ENCODE measurements around the gene MRPL43. TPM values are rescaled to one million over a fixed set of nuclear protein-coding genes. Genes with fewer than 3 reads are reported as not detected.
A peak's percentile ranks its signal among the peaks of the same experiment; 100 is the strongest.

MRPL43 gene
- total and polyA plus RNA-seq, 2 experiments from 2014 or later, result 83.5 to 145 TPM

GRCh38 chr10:100998183-100998990 lies 11.1 kb upstream of the MRPL43 start:
- H3K9ac ChIP-seq, result peak overlapping the region; percentile 100
- H3F3A ChIP-seq (ENCODE audit: insufficient read depth), result peaks cover 29% of the 10 kb centered on the region
- peaks cover 22% of the 10 kb centered on the region for H3K4me1 ChIP-seq (ENCODE audit: insufficient read depth)
- H3K27me3 ChIP-seq (replicated peaks; ENCODE audit: insufficient read depth), result no peaks in the 10 kb centered on the region
- peak; percentile 83 for DNase-seq
- H3K4me2 ChIP-seq (ENCODE audit: unreplicated experiment), result peak overlapping the region; percentile 86
- no peaks in the 10 kb centered on the region for H4K20me1 ChIP-seq (ENCODE audit: insufficient read depth)
- H3K36me3 ChIP-seq (ENCODE audit: low read depth), result peaks cover 3% of the 10 kb centered on the region
- in situ Hi-C loops (cut with MboI), result no loop called here
- no peaks in the 10 kb centered on the region for H3K9me2 ChIP-seq (ENCODE audit: insufficient read depth)
- H3K27ac ChIP-seq, result peak overlapping the region; percentile 91
- TF ChIP-seq EZH2phosphoT487 (IDR thresholded peaks at IDR 0.05; ENCODE audit: insufficient read depth, low read depth), result no peak
- no peak for TF ChIP-seq EZH2 (IDR thresholded peaks at IDR 0.05; ENCODE audit: insufficient read depth, poor library complexity, severe bottlenecking)
- H3K4me3 ChIP-seq, result peak overlapping the region; percentile 98
- peaks cover 37% of the 10 kb centered on the region for H3K79me2 ChIP-seq (ENCODE audit: insufficient read depth)
- 3 to 6% methylated on average over 25 of the region's 25 CpGs for WGBS, 2 experiments (ENCODE audit: low coverage in 1 of 2, low lambda C conversion rate in 2 of 2, missing lambda C conversion rate in 2 of 2)
- no peaks in the 10 kb centered on the region for H3K9me3 ChIP-seq (ENCODE audit: low read depth)
- peak overlapping the region; percentile 81 for H2AFZ ChIP-seq

GRCh38 chr10:100997360-100998182 lies 10.3 kb upstream of the MRPL43 start:
- in situ Hi-C loops (cut with MboI), result no loop called here
- peaks cover 22% of the 10 kb centered on the region for H3K4me1 ChIP-seq (ENCODE audit: insufficient read depth)
- H2AFZ ChIP-seq, result peak overlapping the region; percentile 81
- no peaks in the 10 kb centered on the region for H3K9me2 ChIP-seq (ENCODE audit: insufficient read depth)
- peak overlapping the region; percentile 91 for H3K27ac ChIP-seq
- H3K4me3 ChIP-seq, result peak overlapping the region; percentile 98
- no peaks in the 10 kb centered on the region for H3K27me3 ChIP-seq (replicated peaks; ENCODE audit: insufficient read depth)
- H3K79me2 ChIP-seq (ENCODE audit: insufficient read depth), result peaks cover 28% of the 10 kb centered on the region
- no peaks in the 10 kb centered on the region for H3K36me3 ChIP-seq (ENCODE audit: low read depth)
- peak overlapping the region; percentile 100 for H3K9ac ChIP-seq
- peaks cover 29% of the 10 kb centered on the region for H3F3A ChIP-seq (ENCODE audit: insufficient read depth)
- peak; percentile 88 for DNase-seq
- TF ChIP-seq EZH2 (IDR thresholded peaks at IDR 0.05; ENCODE audit: insufficient read depth, poor library complexity, severe bottlenecking) (no peak), EZH2phosphoT487 (IDR thresholded peaks at IDR 0.05; ENCODE audit: insufficient read depth, low read depth) (no peak)
- no peaks in the 10 kb centered on the region for H4K20me1 ChIP-seq (ENCODE audit: insufficient read depth)
- H3K9me3 ChIP-seq (ENCODE audit: low read depth), result no peaks in the 10 kb centered on the region
- peak overlapping the region; percentile 86 for H3K4me2 ChIP-seq (ENCODE audit: unreplicated experiment)
- WGBS, 2 experiments (ENCODE audit: low coverage in 1 of 2, low lambda C conversion rate in 2 of 2, missing lambda C conversion rate in 2 of 2), result 1% methylated on average over 48 to 56 of the region's 66 CpGs

DNA sequence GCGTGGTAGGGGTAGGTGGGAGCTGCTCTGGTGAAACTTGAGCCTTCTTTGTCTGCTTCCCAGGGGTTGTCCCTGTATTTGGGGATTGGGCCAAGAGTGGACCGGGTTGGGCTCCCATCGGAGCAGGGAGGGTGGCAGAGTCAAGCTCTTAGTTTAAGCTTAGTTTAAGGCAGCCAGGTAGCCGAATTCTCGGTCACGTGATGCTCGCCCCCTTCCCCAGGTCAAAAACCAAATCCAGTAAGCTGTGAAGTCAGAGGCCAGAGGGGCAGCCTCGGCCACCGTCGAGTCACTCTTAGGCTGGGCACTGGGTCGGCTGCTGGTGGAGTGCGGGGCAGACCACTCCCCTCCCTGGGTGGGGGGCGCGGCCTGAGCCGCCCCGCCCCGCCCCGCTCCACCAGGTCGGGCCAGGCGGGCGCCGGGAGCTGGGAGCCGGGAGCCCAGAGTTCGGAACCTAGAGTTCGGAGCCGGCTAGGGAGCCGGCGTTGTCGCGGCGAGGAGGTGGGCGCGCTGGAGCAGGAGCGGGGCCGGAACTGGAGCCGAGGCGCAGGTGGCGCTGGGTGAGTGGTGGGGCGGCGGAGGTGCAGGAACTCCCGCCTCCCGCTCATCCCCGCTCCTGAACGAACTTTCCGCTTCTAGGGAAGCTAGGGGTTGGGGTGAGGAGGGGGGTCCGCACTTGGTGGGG lies 9.5 kb upstream of the MRPL43 start:
- peak; percentile 53 for DNase-seq
- Histone ChIP-seq H3K27ac (peak overlapping the region; percentile 91), H3K4me1 (ENCODE audit: insufficient read depth) (peaks cover 18% of the 10 kb centered on the region)

DNA sequence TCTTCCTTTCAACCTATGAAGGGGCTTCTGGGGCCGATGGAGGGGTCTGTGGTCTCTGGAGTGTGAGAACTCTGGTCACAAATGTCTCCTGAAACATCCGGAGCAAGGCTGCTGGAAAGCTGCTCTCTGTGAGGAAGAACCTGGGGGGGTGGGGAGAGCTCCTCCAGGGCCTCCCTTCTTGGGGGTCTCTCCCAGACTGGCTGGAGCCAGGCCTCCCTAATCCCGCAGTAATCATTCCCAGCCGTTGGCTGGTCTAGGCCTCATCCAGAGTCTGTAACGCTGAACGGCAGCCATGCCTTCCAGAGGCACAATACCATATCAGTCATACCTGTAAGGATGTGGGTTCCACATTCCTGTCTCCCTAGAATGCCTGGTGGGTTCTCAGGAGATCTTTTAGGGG lies 7.9 kb upstream of the MRPL43 start:
- H3K27me3 ChIP-seq (replicated peaks; ENCODE audit: insufficient read depth), result no peaks in the 10 kb centered on the region
- H3K79me2 ChIP-seq (ENCODE audit: insufficient read depth), result peaks cover 14% of the 10 kb centered on the region
- H3K27ac ChIP-seq, result no peak overlapping the region
- peaks cover 13% of the 10 kb centered on the region; the same call in 1 of the 2 replicates for H3K36me3 ChIP-seq (ENCODE audit: low read depth)
- H3K4me2 ChIP-seq (ENCODE audit: unreplicated experiment), result no peak overlapping the region
- H3K4me1 ChIP-seq (ENCODE audit: insufficient read depth), result peaks cover 10% of the 10 kb centered on the region
- peaks cover 18% of the 10 kb centered on the region; the same call in 1 of the 2 replicates for H3F3A ChIP-seq (ENCODE audit: insufficient read depth)
- TF ChIP-seq EZH2 (IDR thresholded peaks at IDR 0.05; ENCODE audit: insufficient read depth, poor library complexity, severe bottlenecking) (no peak), EZH2phosphoT487 (IDR thresholded peaks at IDR 0.05; ENCODE audit: insufficient read depth, low read depth) (no peak)
- 64 to 69% methylated on average over 6 of the region's 6 CpGs for WGBS, 2 experiments (ENCODE audit: low coverage in 1 of 2, low lambda C conversion rate in 2 of 2, missing lambda C conversion rate in 2 of 2)
- H3K9ac ChIP-seq, result no peak overlapping the region
- H2AFZ ChIP-seq, result no peak overlapping the region
- no peaks in the 10 kb centered on the region for H3K9me3 ChIP-seq (ENCODE audit: low read depth)
- no peaks in the 10 kb centered on the region for H3K9me2 ChIP-seq (ENCODE audit: insufficient read depth)
- H3K4me3 ChIP-seq, result no peak overlapping the region
- no peaks in the 10 kb centered on the region for H4K20me1 ChIP-seq (ENCODE audit: insufficient read depth)
- no peak for DNase-seq
- in situ Hi-C loops (cut with MboI), result no loop called here

More for the DNA sequence above, 9.5 kb upstream of the MRPL43 start:
- H3K27me3 ChIP-seq (replicated peaks; ENCODE audit: insufficient read depth), result no peaks in the 10 kb centered on the region
- no peaks in the 10 kb centered on the region for H3K9me3 ChIP-seq (ENCODE audit: low read depth)
- TF ChIP-seq EZH2 (IDR thresholded peaks at IDR 0.05; ENCODE audit: insufficient read depth, poor library complexity, severe bottlenecking) (no peak), EZH2phosphoT487 (IDR thresholded peaks at IDR 0.05; ENCODE audit: insufficient read depth, low read depth) (no peak)
- no peaks in the 10 kb centered on the region for H4K20me1 ChIP-seq (ENCODE audit: insufficient read depth)
- peak overlapping the region; percentile 98 for H3K4me3 ChIP-seq
- in situ Hi-C loops (cut with MboI), result no loop called here
- peak overlapping the region; percentile 86 for H3K4me2 ChIP-seq (ENCODE audit: unreplicated experiment)
- WGBS, 2 experiments (ENCODE audit: low coverage in 1 of 2, low lambda C conversion rate in 2 of 2, missing lambda C conversion rate in 2 of 2), result 6 to 11% methylated on average over 35 to 46 of the region's 46 CpGs
- peak overlapping the region; percentile 81 for H2AFZ ChIP-seq
- peak overlapping the region; percentile 100 for H3K9ac ChIP-seq
- peaks cover 21% of the 10 kb centered on the region for H3K79me2 ChIP-seq (ENCODE audit: insufficient read depth)
- H3F3A ChIP-seq (ENCODE audit: insufficient read depth), result peaks cover 29% of the 10 kb centered on the region
- H3K36me3 ChIP-seq (ENCODE audit: low read depth), result no peaks in the 10 kb centered on the region
- no peaks in the 10 kb centered on the region for H3K9me2 ChIP-seq (ENCODE audit: insufficient read depth)
